Tibial nerve (tissue), 3 donors: ENCODE results near the gene PAQR4.

Experiments used
- CTCF ChIP-seq, 5 experiments: fragments of 200-600 bp in 3 of 5; fragments of 450-650 bp in 2 of 5; sonication (generic) in 3 of 5; IDR thresholded peaks; one replicate each; pipeline ENCODE4 v1.5.1; 2016 to 2019; ENCODE audit warnings: antibody characterized with exemption in 5 of 5, mild to moderate bottlenecking in 3 of 5, moderate library complexity in 2 of 5
- POLR2A ChIP-seq, 2 donors: fragments of 450-650 bp; IDR thresholded peaks; one replicate each; pipeline ENCODE4 v1.6.1; 2017; ENCODE audit warnings: antibody characterized with exemption in 2 of 2, mild to moderate bottlenecking in 2 of 2, moderate library complexity in 2 of 2

GRCh38 chr16:2939968-2940367 lies 29.2 kb upstream of the PAQR4 start:
- TF ChIP-seq CTCF (IDR thresholded peaks at IDR 0.05) (no peak), POLR2A (IDR thresholded peaks at IDR 0.05) (no peak)
